Retina (tissue), 1 donor: ENCODE results near the gene TNFAIP8.
"Not testable (repeated sequence)": the region's sequence is repeated elsewhere in the genome, so short reads cannot be mapped to it uniquely, and the experiment has no call there.

Experiments used
- DNase-seq: peaks from one replicate; pipeline ENCODE4 v3.0.0-alpha.2; 2016

The TNFAIP8 gene

GRCh38 chr5:119397518-119398380 lies 41.9 kb downstream of the TNFAIP8 start:
- DNase-seq = no peak

GRCh38 chr5:119398727-119399466 lies 43.1 kb downstream of the TNFAIP8 start:
- DNase-seq = no peak

GRCh38 chr5:119400245-119400644 lies 44.4 kb downstream of the TNFAIP8 start:
- no peak for DNase-seq

- DNase-seq = no peak
These were observed 46.3 kb downstream of the TNFAIP8 start for GRCh38 chr5:119402081-119402480.

GRCh38 chr5:119402555-119402954 lies 46.7 kb downstream of the TNFAIP8 start:
- no peak for DNase-seq

GRCh38 chr5:119404033-119404432 lies 48.2 kb downstream of the TNFAIP8 start:
- DNase-seq = no peak

GRCh38 chr5:119405419-119405818 lies 49.6 kb downstream of the TNFAIP8 start:
- DNase-seq = no peak

- DNase-seq = no peak
These were observed 50.8 kb downstream of the TNFAIP8 start for GRCh38 chr5:119406551-119407110.

- no peak for DNase-seq
These were observed 53.5 kb downstream of the TNFAIP8 start for GRCh38 chr5:119409235-119409815.

- no peak for DNase-seq
These were observed 54.8 kb downstream of the TNFAIP8 start for GRCh38 chr5:119410448-119411159.

GRCh38 chr5:119411361-119412278 lies 55.8 kb downstream of the TNFAIP8 start:
- peak; percentile 90 for DNase-seq

- no peak for DNase-seq
These were observed 56.7 kb downstream of the TNFAIP8 start for GRCh38 chr5:119412279-119413227.

GRCh38 chr5:119414124-119414734 lies 58.4 kb downstream of the TNFAIP8 start:
- not testable (repeated sequence) for DNase-seq

GRCh38 chr5:119417891-119418605 lies 62.2 kb downstream of the TNFAIP8 start:
- no peak for DNase-seq

- DNase-seq = no peak
These were observed 62.8 kb downstream of the TNFAIP8 start for GRCh38 chr5:119418606-119419100.

GRCh38 chr5:119420169-119420568 lies 64.3 kb downstream of the TNFAIP8 start:
- DNase-seq = no peak

GRCh38 chr5:119426057-119426456 lies 70.2 kb downstream of the TNFAIP8 start:
- DNase-seq = no peak

- DNase-seq = no peak
These were observed 71.2 kb downstream of the TNFAIP8 start for GRCh38 chr5:119427060-119427459.

GRCh38 chr5:119427596-119427995 lies 71.8 kb downstream of the TNFAIP8 start:
- not testable (repeated sequence) for DNase-seq
